H1 (cell line): ENCODE results near the gene GALNT13. TPM values are rescaled to one million over a fixed set of nuclear protein-coding genes. Genes with fewer than 3 reads are reported as not detected.

ENCODE experiments used
- CTCF ChIA-PET: fragments of 300-600 bp; sonication (Branson Sonifier 250); formaldehyde crosslinking; loops from one replicate; lab custom pipeline; 2021; ENCODE audit not compliant: partially characterized antibody; lab: Charles Lee
- POLR2A ChIA-PET: fragments of 300-600 bp; sonication (Branson Sonifier 250); formaldehyde crosslinking; loops from one replicate; lab custom pipeline; 2021; ENCODE audit warnings: inconsistent platforms; ENCODE audit not compliant: partially characterized antibody; lab: Charles Lee
- DNase-seq, 2 experiments: peaks; one replicate each; pipeline versions ENCODE4 v3.0.0 to v3.0.0-alpha.2; 2010 to 2022; ENCODE audit warnings: low spot score in 2 of 2, low read depth in 1 of 2, mixed read lengths in 1 of 2
- FAIRE-seq: peaks from 2 replicates; lab custom pipeline; 2011; peaks lifted over from hg19 to GRCh38; lab: Jason Lieb, UNC
- H2AFZ ChIP-seq: 2 replicates; pipeline ENCODE4 v1.8.1; 2012; ENCODE audit warnings: low read length, inconsistent platforms
- H2AK5ac ChIP-seq: 2 replicates; pipeline ENCODE4 v1.6.1; 2013; ENCODE audit warnings: low read depth, low read length
- H2BK120ac ChIP-seq: replicated peaks from 2 replicates; pipeline ENCODE3; 2013; ENCODE audit warnings: low read depth, low read length, inconsistent platforms
- H2BK12ac ChIP-seq: 2 replicates; pipeline ENCODE4 v1.6.1; 2013; ENCODE audit warnings: low read depth, low read length
- H2BK15ac ChIP-seq: 2 replicates; pipeline ENCODE4 v1.6.1; 2013; ENCODE audit warnings: low read length
- H2BK20ac ChIP-seq: 2 replicates; pipeline ENCODE4 v1.6.1; 2013; ENCODE audit warnings: low read length
- H2BK5ac ChIP-seq: 2 replicates; pipeline ENCODE4 v1.6.1; 2013; ENCODE audit warnings: low read depth, low read length
- H3K14ac ChIP-seq: 2 replicates; pipeline ENCODE4 v1.6.1; 2013; ENCODE audit warnings: inconsistent platforms; ENCODE audit not compliant: insufficient read length
- H3K18ac ChIP-seq: 2 replicates; pipeline ENCODE4 v1.6.1; 2013; ENCODE audit warnings: low read length; ENCODE audit errors: extremely low read depth
- H3K23ac ChIP-seq: 2 replicates; pipeline ENCODE4 v1.6.1; 2013; ENCODE audit warnings: inconsistent platforms; ENCODE audit not compliant: insufficient read length
- H3K23me2 ChIP-seq: 2 replicates; pipeline ENCODE4 v1.6.1; 2013; ENCODE audit warnings: low read depth, low read length
- H3K27ac ChIP-seq: 2 replicates; pipeline ENCODE4 v1.6.1; 2011; ENCODE audit warnings: low read depth, low read length, inconsistent platforms
- H3K27me3 ChIP-seq, 4 experiments: replicated peaks in 1 of 4; 1 replicate in 1 of 4; 2 replicates in 3 of 4; pipeline versions ENCODE4 v1.6.1 to v1.8.1; 2011 to 2013; ENCODE audit warnings: low read length in 3 of 4, mild to moderate bottlenecking in 3 of 4, inconsistent platforms in 2 of 4, mixed read lengths in 2 of 4, moderate library complexity in 1 of 4; ENCODE audit not compliant: control insufficient read depth in 3 of 4, insufficient read depth in 3 of 4; ENCODE audit errors: extremely low read depth in 1 of 4
- H3K36me3 ChIP-seq, 4 experiments: 2 replicates each; pipeline versions ENCODE4 v1.6.1 to v1.8.1; 2011 to 2013; ENCODE audit warnings: mild to moderate bottlenecking in 4 of 4, low read length in 3 of 4, moderate library complexity in 2 of 4, control low read depth in 1 of 4, inconsistent platforms in 1 of 4; ENCODE audit not compliant: insufficient read depth in 4 of 4, control insufficient read depth in 2 of 4
- H3K4ac ChIP-seq: replicated peaks from 2 replicates; pipeline ENCODE3; 2013; ENCODE audit warnings: low read length, low read depth, mixed read lengths, inconsistent platforms; ENCODE audit not compliant: insufficient read length
- H3K4me1 ChIP-seq, 4 experiments: replicated peaks in 1 of 4; 1 replicate in 1 of 4; 2 replicates in 3 of 4; pipeline versions ENCODE4 v1.6.1 to v1.8.1; 2011 to 2013; ENCODE audit warnings: low read length in 3 of 4, inconsistent platforms in 2 of 4, mixed read lengths in 1 of 4; ENCODE audit not compliant: insufficient read depth in 4 of 4, control insufficient read depth in 3 of 4
- H3K4me2 ChIP-seq, 2 experiments: 2 replicates each; pipeline versions ENCODE4 v1.6.1 to v1.8.1; 2011 to 2013; ENCODE audit warnings: low read depth in 2 of 2, low read length in 2 of 2, control low read depth in 1 of 2, inconsistent platforms in 1 of 2, mild to moderate bottlenecking in 1 of 2; ENCODE audit not compliant: insufficient read depth in 1 of 2
- H3K4me3 ChIP-seq, 4 experiments: fragments of 200-600, 300-600 bp in 1 of 4; sonication (generic), shearing (Covaris generic), sonication (Bioruptor Twin) in 1 of 4; 2 replicates each; pipeline versions ENCODE4 v1.5.1 to v1.8.1; 2011 to 2016; ENCODE audit warnings: low read length in 4 of 4, low read depth in 3 of 4, control low read depth in 2 of 4, inconsistent platforms in 2 of 4, mild to moderate bottlenecking in 2 of 4, mixed read lengths in 1 of 4, moderate library complexity in 1 of 4; ENCODE audit not compliant: insufficient read depth in 2 of 4; ENCODE audit errors: extremely low read depth in 1 of 4
- H3K56ac ChIP-seq: replicated peaks from 2 replicates; pipeline ENCODE3; 2013; ENCODE audit warnings: low read depth, mild to moderate bottlenecking, mixed read lengths, low read length, inconsistent platforms; ENCODE audit not compliant: insufficient read length
- H3K79me1 ChIP-seq: 2 replicates; pipeline ENCODE4 v1.6.1; 2013; ENCODE audit warnings: low read depth, low read length, control low read depth
- H3K79me2 ChIP-seq, 2 experiments: 2 replicates each; pipeline versions ENCODE4 v1.6.1 to v1.8.1; 2012 to 2013; ENCODE audit warnings: low read length in 2 of 2, mild to moderate bottlenecking in 2 of 2, inconsistent platforms in 1 of 2; ENCODE audit not compliant: insufficient read depth in 2 of 2, control insufficient read depth in 1 of 2
- H3K9ac ChIP-seq, 4 experiments: replicated peaks in 1 of 4; 1 replicate in 1 of 4; 2 replicates in 3 of 4; pipeline versions ENCODE4 v1.6.1 to v1.8.1; 2011 to 2013; ENCODE audit warnings: low read depth in 3 of 4, low read length in 3 of 4, control low read depth in 2 of 4, mild to moderate bottlenecking in 2 of 4, moderate library complexity in 2 of 4, inconsistent platforms in 1 of 4; ENCODE audit errors: extremely low read depth in 1 of 4
- H3K9me3 ChIP-seq, 2 experiments: 2 replicates each; pipeline versions ENCODE4 v1.6.1 to v1.8.1; 2012 to 2013; ENCODE audit warnings: mild to moderate bottlenecking in 2 of 2, moderate library complexity in 2 of 2, control low read depth in 1 of 2, inconsistent platforms in 1 of 2, low read depth in 1 of 2, low read length in 1 of 2, mixed read lengths in 1 of 2; ENCODE audit not compliant: insufficient read depth in 2 of 2
- H4K20me1 ChIP-seq, 2 experiments: replicated peaks in 1 of 2; 2 replicates each; pipeline versions ENCODE3 to v1.8.1; 2011 to 2013; ENCODE audit warnings: inconsistent platforms in 2 of 2, low read length in 2 of 2, mild to moderate bottlenecking in 1 of 2; ENCODE audit not compliant: insufficient read depth in 2 of 2, control insufficient read depth in 1 of 2
- H4K5ac ChIP-seq: 2 replicates; pipeline ENCODE4 v1.6.1; 2013; ENCODE audit warnings: low read length, low read depth, mixed read lengths, inconsistent platforms; ENCODE audit not compliant: insufficient read length
- H4K8ac ChIP-seq: 2 replicates; pipeline ENCODE4 v1.8.0; 2013; ENCODE audit warnings: mild to moderate bottlenecking, moderate library complexity, low read length, inconsistent platforms; ENCODE audit not compliant: insufficient read depth; ENCODE audit errors: extremely low read depth
- H4K91ac ChIP-seq: replicated peaks from 2 replicates; pipeline ENCODE3; 2013; ENCODE audit warnings: low read length, mixed read lengths, inconsistent platforms; ENCODE audit not compliant: insufficient read length
- CBX8 ChIP-seq: fragments of 300-800, 300-1000 bp; sonication (generic); IDR thresholded peaks from 2 replicates; pipeline ENCODE4 v1.7.1; 2016; ENCODE audit warnings: low read depth, low read length, borderline replicate concordance
- FOSL1 ChIP-seq: IDR thresholded peaks from 2 replicates; pipeline ENCODE4 v1.6.1; 2011; ENCODE audit warnings: mild to moderate bottlenecking, low read depth, low read length, moderate library complexity; ENCODE audit not compliant: insufficient read depth
- HDAC2 ChIP-seq, 2 experiments: fragments of 300-600 bp in 1 of 2; sonication (generic) in 1 of 2; IDR thresholded peaks; 2 replicates each; pipeline ENCODE4 v1.6.1; 2011 to 2012; ENCODE audit warnings: low read depth in 2 of 2, low read length in 2 of 2, mild to moderate bottlenecking in 2 of 2, moderate library complexity in 2 of 2, borderline replicate concordance in 1 of 2, inconsistent platforms in 1 of 2
- SAP30 ChIP-seq: fragments of 300-600 bp; sonication (generic); IDR thresholded peaks from 2 replicates; pipeline ENCODE4 v1.7.1; 2012; ENCODE audit warnings: low read length, moderate library complexity, mild to moderate bottlenecking, inconsistent platforms; ENCODE audit not compliant: insufficient read depth, insufficient replicate concordance
- SIX5 ChIP-seq: IDR thresholded peaks from 2 replicates; pipeline ENCODE4 v1.6.1; 2011; ENCODE audit warnings: mild to moderate bottlenecking, low read depth, low read length
- SRF ChIP-seq: IDR thresholded peaks from 2 replicates; pipeline ENCODE4 v1.6.1; 2011; ENCODE audit warnings: mild to moderate bottlenecking, low read depth, low read length, moderate library complexity
- TAF7 ChIP-seq: optimal IDR thresholded peaks from 2 replicates; pipeline ENCODE3; 2011; ENCODE audit warnings: low read depth, mild to moderate bottlenecking, inconsistent platforms, low read length, moderate library complexity, borderline replicate concordance
- WGBS, 2 experiments: shearing (Covaris generic) in 1 of 2; methylation state at CpG; one replicate each; pipeline versions ENCODE4 v1.1.6 to v1.1.7; 2013 to 2015; ENCODE audit warnings: low lambda C conversion rate in 2 of 2, mixed read lengths in 2 of 2, inconsistent platforms in 1 of 2, low coverage in 1 of 2, missing lambda C conversion rate in 1 of 2; ENCODE audit not compliant: insufficient replicate concordance in 2 of 2, insufficient coverage in 1 of 2, insufficient read length in 1 of 2; ENCODE audit errors: extremely low coverage in 1 of 2, missing lambda C conversion rate in 1 of 2; 5-methylcytosine and 5-hydroxymethylcytosine counted together
- polyA plus RNA-seq, 7 experiments: library from polyadenylated mRNA; depleted of rRNA in 3 of 7; stranded (reverse) in 5 of 7; unstranded in 2 of 7; fragments of >200 nt in 5 of 7; fragments of 200-250 nt in 2 of 7; gene quantifications; 1 replicate in 5 of 7; 2 replicates in 1 of 7; 4 replicates in 1 of 7; pipeline versions ENCODE4 v1.2.1 to v1.2.3, GENCODE V29; 2011 to 2013; ENCODE audit warnings: missing spikeins in 2 of 7, mixed read lengths in 2 of 7
- total RNA-seq: library from RNA; stranded (reverse); fragmentation: NEBNext Ultra II Directional; extraction: Animal tissue kit (Norgen Biotek cat#: 25700); gene quantifications from 2 replicates; pipeline ENCODE4 v1.2.1, GENCODE V29; 2021

GALNT13 gene
- total and polyA plus RNA-seq, 2 of the 8 experiments (the other 6 are each of a cell fraction or from before 2014, with no cell fraction given): 3.2 to 9.6 TPM

DNA sequence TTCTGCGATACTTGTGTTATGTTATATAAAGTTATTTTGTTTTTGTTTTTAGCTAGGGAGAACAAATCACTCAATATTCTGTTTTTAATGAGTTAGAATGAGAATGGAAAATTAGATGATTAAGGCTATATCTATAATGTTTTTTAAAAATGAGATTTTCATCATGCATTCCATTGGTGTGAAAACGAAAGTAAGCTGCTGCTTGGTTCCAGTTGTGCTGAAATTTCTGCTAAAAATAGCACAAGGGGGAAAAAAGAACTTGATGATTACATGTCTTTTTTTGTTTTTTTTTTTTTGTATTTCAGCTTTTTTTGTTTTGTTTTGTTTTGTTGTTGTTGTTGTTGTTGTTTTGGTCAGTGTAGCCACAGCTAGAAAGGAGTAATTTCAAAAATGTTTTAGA lies 584.1 kb downstream of the GALNT13 start:
- WGBS, 2 experiments: 85% methylated on average over 2 of the region's 2 CpGs; no CpG with 5 or more reads in 1 of the 2 experiments
- no peak overlapping the region for H3K23ac ChIP-seq
- H3K23me2 ChIP-seq: no peaks in the 10 kb centered on the region
- H4K91ac ChIP-seq: no peak overlapping the region
- H3K4ac ChIP-seq: no peak overlapping the region
- no peak overlapping the region for H3K18ac ChIP-seq
- no peaks in the 10 kb centered on the region for H4K20me1 ChIP-seq
- no peak overlapping the region for H2BK5ac ChIP-seq
- H2AK5ac ChIP-seq: no peak overlapping the region
- H3K27ac ChIP-seq: no peak overlapping the region
- H3K14ac ChIP-seq: no peak overlapping the region
- no peaks in the 10 kb centered on the region for H3K36me3 ChIP-seq
- no peak overlapping the region for H2BK120ac ChIP-seq
- no peak overlapping the region for H2BK20ac ChIP-seq
- no peak overlapping the region for H4K5ac ChIP-seq
- H3K27me3 ChIP-seq: no peaks in the 10 kb centered on the region
- H3K9me3 ChIP-seq: no peaks in the 10 kb centered on the region
- TF ChIP-seq FOSL1 (no peak), HDAC2 (IDR thresholded peaks at IDR 0.05; ENCODE audit: borderline replicate concordance in 1 of 2, low read depth in 2 of 2, low read length in 2 of 2) (no peak), SRF (no peak), TAF7 (no peak), CBX8 (no peak), SIX5 (no peak), SAP30 (no peak)
- H4K8ac ChIP-seq: no peak overlapping the region
- no peak overlapping the region for H3K4me3 ChIP-seq
- H3K4me1 ChIP-seq: no peaks in the 10 kb centered on the region
- ChIA-PET CTCF (interaction anchor here (0.5 to 1.8 kb wide), 3 partner anchors 69 to 228 kb away, joined by 3 to 8 read pairs (median 4); no protein-coding TSS in a partner anchor), POLR2A (no interaction called here)
- no peaks in the 10 kb centered on the region for H3K79me2 ChIP-seq
- FAIRE-seq: no peak
- no peaks in the 10 kb centered on the region for H3K79me1 ChIP-seq
- no peak overlapping the region for H2BK15ac ChIP-seq
- no peak overlapping the region for H3K9ac ChIP-seq
- DNase-seq: no peak
- no peak overlapping the region for H3K4me2 ChIP-seq
- no peak overlapping the region for H3K56ac ChIP-seq
- no peak overlapping the region for H2AFZ ChIP-seq
- no peak overlapping the region for H2BK12ac ChIP-seq
